WI38 (cell line): Measurements from ENCODE around the gene TPCN1.

ENCODE experiments used
- H3K4me3 ChIP-seq: 2 replicates; pipeline ENCODE4 v1.5.1; 2011; ENCODE audit warnings: low read depth, mild to moderate bottlenecking, control low read depth, low read length
- TF ChIP-seq, protein P1 (sequence below): IDR thresholded peaks from 2 replicates; pipeline ENCODE4 v1.5.1; 2012; ENCODE audit warnings: low read depth, mild to moderate bottlenecking, control low read depth, low read length

The TPCN1 gene

DNA sequence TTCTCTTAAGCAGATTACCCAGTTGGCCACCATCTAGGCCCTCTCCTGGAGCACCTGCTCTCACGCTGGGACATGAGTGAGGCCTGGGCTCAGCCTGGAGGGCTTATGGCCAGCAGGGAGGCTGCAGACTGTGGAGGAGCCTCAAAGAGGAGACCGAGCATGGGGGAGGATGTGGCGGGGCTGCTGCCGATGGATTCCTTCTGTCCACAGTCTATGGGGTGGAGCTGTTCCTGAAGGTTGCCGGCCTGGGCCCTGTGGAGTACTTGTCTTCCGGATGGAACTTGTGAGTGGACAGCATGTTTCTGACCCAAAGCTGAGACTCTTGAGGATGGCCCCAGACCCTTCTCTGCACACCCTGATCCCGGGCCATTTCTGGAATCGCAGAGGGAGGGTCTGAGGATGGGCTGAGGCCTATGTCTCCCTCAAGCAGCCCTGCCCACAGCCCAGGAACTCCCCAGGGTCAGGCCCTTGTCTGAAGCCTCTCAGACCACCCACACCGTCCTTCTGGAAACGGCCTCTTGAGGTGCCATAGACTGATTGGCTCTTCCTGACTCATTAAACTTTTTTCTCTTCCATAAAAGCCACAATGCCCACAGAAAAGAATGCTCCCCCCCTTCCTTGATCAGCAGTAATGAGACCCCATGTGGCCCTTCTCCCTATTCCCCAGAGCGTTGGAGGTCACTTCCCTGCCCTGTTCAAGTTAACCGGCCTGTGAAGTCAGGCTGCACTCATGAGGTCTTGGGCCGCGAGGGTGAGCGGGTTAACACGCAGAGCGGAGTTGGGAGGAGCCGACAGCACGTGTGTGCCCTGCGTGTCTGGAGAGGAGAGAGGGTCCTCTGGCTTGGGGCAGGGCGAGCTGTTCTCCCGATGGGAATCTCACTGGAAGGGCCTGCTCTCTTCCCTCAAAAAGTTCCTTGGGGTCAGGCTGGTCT lies 64.7 kb downstream of the TPCN1 start:
- TF ChIP-seq, protein P1, sequence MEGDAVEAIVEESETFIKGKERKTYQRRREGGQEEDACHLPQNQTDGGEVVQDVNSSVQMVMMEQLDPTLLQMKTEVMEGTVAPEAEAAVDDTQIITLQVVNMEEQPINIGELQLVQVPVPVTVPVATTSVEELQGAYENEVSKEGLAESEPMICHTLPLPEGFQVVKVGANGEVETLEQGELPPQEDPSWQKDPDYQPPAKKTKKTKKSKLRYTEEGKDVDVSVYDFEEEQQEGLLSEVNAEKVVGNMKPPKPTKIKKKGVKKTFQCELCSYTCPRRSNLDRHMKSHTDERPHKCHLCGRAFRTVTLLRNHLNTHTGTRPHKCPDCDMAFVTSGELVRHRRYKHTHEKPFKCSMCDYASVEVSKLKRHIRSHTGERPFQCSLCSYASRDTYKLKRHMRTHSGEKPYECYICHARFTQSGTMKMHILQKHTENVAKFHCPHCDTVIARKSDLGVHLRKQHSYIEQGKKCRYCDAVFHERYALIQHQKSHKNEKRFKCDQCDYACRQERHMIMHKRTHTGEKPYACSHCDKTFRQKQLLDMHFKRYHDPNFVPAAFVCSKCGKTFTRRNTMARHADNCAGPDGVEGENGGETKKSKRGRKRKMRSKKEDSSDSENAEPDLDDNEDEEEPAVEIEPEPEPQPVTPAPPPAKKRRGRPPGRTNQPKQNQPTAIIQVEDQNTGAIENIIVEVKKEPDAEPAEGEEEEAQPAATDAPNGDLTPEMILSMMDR: no peak
- no peak overlapping the region for H3K4me3 ChIP-seq

DNA sequence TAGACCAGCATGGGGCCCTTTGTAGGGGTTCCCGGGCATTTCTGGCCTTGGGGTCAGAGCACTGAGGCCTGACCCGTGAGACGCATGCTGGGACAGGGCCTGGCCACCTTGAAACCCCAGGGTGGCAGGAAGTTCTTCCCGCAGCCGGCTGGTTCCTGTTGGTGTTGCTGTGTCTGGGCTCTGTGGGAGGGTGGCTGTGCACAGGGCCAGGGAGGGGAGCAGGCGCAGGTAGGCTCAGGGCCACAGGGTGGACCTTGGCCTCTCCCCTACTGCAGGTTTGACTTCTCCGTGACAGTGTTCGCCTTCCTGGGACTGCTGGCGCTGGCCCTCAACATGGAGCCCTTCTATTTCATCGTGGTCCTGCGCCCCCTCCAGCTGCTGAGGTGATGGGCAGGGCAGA lies 65.4 kb downstream of the TPCN1 start:
- no peak overlapping the region for H3K4me3 ChIP-seq
- TF ChIP-seq, protein P1: no peak

DNA sequence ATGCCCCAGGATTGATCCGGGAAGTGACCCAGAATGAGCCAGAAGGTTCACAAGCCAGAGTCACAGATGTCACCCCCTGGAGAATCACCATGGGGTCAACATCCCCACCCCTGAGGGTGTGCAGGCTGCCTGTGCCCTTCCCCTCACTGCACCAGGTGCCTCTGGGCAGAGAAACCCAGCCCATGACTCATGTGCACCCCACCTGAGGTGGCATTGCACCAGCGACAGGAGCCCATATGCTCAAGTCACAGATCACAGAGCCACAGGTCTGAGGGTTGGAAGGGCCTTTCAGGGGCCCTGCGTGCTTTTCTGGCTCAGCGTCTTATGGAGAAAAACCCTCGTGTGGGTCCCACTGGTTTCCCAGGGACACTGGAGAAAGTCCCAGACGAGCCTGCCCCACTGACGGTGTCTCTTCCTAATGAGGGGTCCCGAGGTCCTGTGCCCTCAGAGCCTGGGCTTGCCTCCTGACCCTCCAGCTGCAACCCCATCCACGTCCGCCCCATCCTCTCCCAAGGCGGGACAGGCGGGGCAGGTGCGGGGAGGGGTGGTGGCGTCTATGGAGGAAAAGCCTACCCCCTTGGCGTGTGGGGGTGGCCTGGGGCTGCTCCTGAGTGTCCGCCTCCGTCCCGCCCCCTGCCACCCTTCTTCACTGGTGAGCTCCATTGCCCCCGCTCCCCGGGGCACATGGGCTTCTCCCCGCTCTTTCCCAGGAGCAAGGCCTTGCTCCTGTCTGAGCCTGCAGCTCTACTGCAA lies 66.1 kb downstream of the TPCN1 start:
- TF ChIP-seq, protein P1: no peak
- H3K4me3 ChIP-seq: no peak overlapping the region

DNA sequence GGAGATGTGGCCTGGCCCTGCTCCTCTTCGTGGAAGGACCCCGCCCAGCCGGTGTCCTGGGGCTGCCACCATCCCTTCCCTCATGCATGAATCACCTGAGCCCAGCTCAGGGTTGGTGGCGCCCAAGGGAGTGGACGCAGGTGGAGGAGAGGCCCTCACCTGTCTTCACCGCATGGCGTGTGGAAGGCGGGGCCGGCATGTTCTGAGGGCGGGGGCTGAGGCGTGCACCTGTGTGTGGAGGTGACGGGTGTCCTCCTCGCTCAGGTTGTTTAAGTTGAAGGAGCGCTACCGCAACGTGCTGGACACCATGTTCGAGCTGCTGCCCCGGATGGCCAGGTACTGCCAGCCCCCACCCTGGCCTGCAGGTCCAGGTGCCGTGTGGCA lies 66.6 kb downstream of the TPCN1 start:
- TF ChIP-seq, protein P1: no peak
- no peak overlapping the region for H3K4me3 ChIP-seq

DNA sequence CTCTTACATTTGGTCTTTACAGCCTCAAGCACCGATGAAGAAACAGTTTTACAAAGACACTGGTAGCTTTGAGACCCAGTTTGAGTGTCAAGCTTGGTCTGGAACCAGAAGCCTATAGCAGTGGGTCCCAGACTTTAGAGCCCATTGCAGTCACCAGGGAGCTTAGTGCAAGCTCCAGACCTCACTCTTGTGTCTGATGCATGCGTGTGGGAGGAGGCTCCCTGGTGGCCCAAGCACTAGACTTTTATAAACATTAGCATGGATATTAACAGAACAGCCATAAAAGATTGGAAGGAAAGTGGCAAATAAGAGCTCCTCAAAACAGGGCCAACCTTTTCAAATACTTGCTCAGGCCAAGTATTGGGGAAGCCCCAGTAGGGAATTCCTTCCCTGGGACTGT lies 68.1 kb downstream of the TPCN1 start:
- no peak overlapping the region for H3K4me3 ChIP-seq

DNA sequence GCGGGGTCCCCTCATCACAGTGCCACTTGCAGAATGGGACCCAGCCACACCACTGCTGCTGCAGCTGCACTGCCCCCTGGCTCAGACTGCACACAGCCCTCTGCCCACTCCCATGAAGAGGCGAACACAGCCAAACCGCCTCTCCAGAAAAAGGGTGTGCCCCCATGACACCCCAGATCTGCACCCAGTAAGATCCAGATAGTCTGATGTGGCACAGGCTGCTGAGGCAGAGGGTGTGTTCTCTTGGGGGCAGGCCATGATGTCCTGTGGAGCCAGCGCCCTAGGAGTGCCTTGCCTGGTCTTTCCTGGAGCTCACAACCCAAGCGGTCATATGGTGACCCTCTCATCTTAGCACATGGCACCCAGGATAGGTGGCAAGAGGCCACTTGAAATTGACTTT lies 69.2 kb downstream of the TPCN1 start:
- H3K4me3 ChIP-seq: no peak overlapping the region
- TF ChIP-seq, protein P1: no peak

More for the DNA sequence above, 68.1 kb downstream of the TPCN1 start:
- TF ChIP-seq, protein P1: no peak

DNA sequence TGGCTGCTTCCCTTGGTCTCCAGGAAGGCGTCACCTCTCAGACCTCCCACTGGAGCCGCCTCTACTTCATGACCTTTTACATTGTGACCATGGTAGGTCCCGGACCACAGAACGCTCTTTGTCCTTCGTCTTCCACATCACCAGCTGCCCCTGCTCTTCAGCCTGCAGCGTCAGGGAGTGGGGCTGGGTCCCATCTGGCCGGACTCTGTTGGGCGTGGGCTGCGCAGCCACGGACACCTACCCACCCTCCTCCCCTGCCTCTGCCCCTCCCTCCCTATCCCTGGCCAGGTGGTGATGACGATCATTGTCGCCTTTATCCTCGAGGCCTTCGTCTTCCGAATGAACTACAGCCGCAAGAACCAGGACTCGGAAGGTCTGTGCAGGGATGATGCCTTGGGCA lies 70.3 kb downstream of the TPCN1 start:
- TF ChIP-seq, protein P1: no peak
- H3K4me3 ChIP-seq: no peak overlapping the region
